HepG2 (cell line): ENCODE data around the gene IRAK3. TPM values are rescaled to one million over a fixed set of nuclear protein-coding genes. Genes with fewer than 3 reads are reported as not detected.
A peak's percentile ranks its signal among the peaks of the same experiment; 100 is the strongest.

ENCODE experiments used
- RFX3 ChIP-seq: IDR thresholded peaks from 2 replicates; pipeline ENCODE4 v1.6.1; 2016; ENCODE audit warnings: missing biosample characterization, missing genetic modification reagents
- ZNF343 ChIP-seq: sonication (generic); formaldehyde crosslinking; IDR thresholded peaks from 2 replicates; pipeline ENCODE4 v1.4.0; 2020; ENCODE audit warnings: mild to moderate bottlenecking, missing genetic modification reagents
- ZZZ3 ChIP-seq: sonication (generic); formaldehyde crosslinking; IDR thresholded peaks from 2 replicates; pipeline ENCODE4 v1.4.0; 2020; ENCODE audit warnings: missing genetic modification reagents, mild to moderate bottlenecking, borderline replicate concordance
- polyA plus RNA-seq, 8 experiments: library from polyadenylated mRNA; depleted of rRNA in 3 of 8; stranded (reverse) in 7 of 8; unstranded in 1 of 8; fragments of >200 nt; fragmentation: Illumina TruSeq in 4 of 8; extraction: Trizol in 4 of 8; gene quantifications; 2 replicates each; pipeline versions ENCODE4 v1.2.1 to v1.2.3, GENCODE V29; 2011 to 2016; ENCODE audit warnings: low read depth in 4 of 8, missing spikeins in 1 of 8, mixed read lengths in 1 of 8; ENCODE audit not compliant: insufficient read depth in 1 of 8
- total RNA-seq, 5 experiments: library from RNA; depleted of rRNA; stranded (reverse); fragments of >200 nt; fragmentation: Illumina TruSeq; extraction: Trizol; gene quantifications; 2 replicates each; pipeline ENCODE4 v1.2.3, GENCODE V29; 2016; ENCODE audit warnings: low read depth in 1 of 5
- TF ChIP-seq, protein P1 (sequence below): sonication (generic); formaldehyde crosslinking; IDR thresholded peaks from 2 replicates; pipeline ENCODE4 v1.4.0; 2020; ENCODE audit warnings: missing genetic modification reagents
- TF ChIP-seq, protein P2 (sequence below): sonication (generic); formaldehyde crosslinking; IDR thresholded peaks from 2 replicates; pipeline ENCODE4 v1.4.0; 2020; ENCODE audit warnings: missing genetic modification reagents
- TF ChIP-seq, protein P3 (sequence below): IDR thresholded peaks from 2 replicates; pipeline ENCODE4 v1.6.1; 2016
- TF ChIP-seq, protein P4 (sequence below): sonication (generic); formaldehyde crosslinking; conservative IDR thresholded peaks from 2 replicates; pipeline ENCODE4 v1.4.0; 2020; ENCODE audit warnings: missing genetic modification reagents
- TF ChIP-seq, protein P5 (sequence below): sonication (generic); formaldehyde crosslinking; IDR thresholded peaks from 2 replicates; pipeline ENCODE4 v1.9.0; 2021; ENCODE audit warnings: missing genetic modification reagents, borderline replicate concordance

Gene IRAK3
- total and polyA plus RNA-seq, 2 of the 13 experiments (the other 11 are each of a cell fraction or from before 2014, with no cell fraction given) = 0.01 TPM; not detected in 1

DNA sequence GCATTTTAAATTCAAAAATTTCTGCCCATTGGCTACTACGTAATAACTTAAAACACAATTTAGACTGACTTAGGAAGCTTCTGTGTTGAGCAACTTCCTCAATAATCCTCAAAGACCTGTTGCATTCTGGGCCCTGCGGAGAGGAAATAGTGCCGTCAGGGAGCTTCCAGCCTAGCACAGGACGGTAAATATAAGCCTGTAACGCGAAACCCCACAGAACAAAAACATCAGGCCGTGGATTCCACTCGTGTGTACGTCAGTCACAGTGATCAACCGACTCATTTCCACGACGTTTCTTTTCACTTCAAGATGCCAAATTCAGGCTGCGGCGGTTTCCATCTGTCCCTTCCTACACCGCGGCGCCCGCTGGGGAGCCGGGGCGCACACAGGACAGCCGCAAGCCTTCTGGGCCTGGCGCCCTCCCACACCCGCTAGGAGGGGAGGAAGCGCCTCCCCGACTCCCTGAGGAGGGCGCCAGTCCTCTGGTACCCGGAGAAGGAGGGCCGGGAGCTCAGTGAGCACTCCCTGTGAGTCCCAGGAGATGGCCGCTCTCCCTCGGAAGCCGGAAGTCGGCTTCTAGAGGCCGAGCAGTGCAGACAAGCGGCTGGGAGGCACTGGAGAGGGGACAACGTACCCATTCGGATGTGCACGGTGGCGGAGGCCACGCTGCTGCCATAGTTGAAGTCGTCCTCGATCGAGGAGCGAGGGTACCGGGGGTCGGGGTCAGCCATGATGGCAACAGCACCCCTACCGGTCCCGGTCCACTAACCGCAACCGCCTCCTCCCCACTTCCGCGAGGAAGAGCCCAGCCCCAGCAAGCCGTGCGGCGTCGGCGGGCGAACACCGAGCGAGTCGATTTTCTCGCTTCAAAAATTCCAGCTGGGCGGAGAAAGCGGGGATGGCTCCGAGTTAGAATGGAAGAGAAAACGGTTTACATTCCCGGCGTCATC lies 19.5 kb upstream of the IRAK3 start, which contains the start of gene TMBIM4 (continued):
- TF ChIP-seq, protein P1, sequence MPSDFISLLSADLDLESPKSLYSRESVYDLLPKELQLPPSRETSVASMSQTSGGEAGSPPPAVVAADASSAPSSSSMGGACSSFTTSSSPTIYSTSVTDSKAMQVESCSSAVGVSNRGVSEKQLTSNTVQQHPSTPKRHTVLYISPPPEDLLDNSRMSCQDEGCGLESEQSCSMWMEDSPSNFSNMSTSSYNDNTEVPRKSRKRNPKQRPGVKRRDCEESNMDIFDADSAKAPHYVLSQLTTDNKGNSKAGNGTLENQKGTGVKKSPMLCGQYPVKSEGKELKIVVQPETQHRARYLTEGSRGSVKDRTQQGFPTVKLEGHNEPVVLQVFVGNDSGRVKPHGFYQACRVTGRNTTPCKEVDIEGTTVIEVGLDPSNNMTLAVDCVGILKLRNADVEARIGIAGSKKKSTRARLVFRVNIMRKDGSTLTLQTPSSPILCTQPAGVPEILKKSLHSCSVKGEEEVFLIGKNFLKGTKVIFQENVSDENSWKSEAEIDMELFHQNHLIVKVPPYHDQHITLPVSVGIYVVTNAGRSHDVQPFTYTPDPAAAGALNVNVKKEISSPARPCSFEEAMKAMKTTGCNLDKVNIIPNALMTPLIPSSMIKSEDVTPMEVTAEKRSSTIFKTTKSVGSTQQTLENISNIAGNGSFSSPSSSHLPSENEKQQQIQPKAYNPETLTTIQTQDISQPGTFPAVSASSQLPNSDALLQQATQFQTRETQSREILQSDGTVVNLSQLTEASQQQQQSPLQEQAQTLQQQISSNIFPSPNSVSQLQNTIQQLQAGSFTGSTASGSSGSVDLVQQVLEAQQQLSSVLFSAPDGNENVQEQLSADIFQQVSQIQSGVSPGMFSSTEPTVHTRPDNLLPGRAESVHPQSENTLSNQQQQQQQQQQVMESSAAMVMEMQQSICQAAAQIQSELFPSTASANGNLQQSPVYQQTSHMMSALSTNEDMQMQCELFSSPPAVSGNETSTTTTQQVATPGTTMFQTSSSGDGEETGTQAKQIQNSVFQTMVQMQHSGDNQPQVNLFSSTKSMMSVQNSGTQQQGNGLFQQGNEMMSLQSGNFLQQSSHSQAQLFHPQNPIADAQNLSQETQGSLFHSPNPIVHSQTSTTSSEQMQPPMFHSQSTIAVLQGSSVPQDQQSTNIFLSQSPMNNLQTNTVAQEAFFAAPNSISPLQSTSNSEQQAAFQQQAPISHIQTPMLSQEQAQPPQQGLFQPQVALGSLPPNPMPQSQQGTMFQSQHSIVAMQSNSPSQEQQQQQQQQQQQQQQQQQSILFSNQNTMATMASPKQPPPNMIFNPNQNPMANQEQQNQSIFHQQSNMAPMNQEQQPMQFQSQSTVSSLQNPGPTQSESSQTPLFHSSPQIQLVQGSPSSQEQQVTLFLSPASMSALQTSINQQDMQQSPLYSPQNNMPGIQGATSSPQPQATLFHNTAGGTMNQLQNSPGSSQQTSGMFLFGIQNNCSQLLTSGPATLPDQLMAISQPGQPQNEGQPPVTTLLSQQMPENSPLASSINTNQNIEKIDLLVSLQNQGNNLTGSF (CRISPR knock-in tag) = peak; percentile 25; the same call in 1 of the 2 replicates
- TF ChIP-seq ZZZ3 (CRISPR knock-in tag) (peak; percentile 69; the same call in 1 of the 2 replicates), ZNF343 (CRISPR knock-in tag) (peak; percentile 92), RFX3 (CRISPR knock-in tag) (no peak)
- TF ChIP-seq, protein P2, sequence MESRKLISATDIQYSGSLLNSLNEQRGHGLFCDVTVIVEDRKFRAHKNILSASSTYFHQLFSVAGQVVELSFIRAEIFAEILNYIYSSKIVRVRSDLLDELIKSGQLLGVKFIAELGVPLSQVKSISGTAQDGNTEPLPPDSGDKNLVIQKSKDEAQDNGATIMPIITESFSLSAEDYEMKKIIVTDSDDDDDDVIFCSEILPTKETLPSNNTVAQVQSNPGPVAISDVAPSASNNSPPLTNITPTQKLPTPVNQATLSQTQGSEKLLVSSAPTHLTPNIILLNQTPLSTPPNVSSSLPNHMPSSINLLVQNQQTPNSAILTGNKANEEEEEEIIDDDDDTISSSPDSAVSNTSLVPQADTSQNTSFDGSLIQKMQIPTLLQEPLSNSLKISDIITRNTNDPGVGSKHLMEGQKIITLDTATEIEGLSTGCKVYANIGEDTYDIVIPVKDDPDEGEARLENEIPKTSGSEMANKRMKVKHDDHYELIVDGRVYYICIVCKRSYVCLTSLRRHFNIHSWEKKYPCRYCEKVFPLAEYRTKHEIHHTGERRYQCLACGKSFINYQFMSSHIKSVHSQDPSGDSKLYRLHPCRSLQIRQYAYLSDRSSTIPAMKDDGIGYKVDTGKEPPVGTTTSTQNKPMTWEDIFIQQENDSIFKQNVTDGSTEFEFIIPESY = peak; percentile 27; the same call in 1 of the 2 replicates
- TF ChIP-seq, protein P3, sequence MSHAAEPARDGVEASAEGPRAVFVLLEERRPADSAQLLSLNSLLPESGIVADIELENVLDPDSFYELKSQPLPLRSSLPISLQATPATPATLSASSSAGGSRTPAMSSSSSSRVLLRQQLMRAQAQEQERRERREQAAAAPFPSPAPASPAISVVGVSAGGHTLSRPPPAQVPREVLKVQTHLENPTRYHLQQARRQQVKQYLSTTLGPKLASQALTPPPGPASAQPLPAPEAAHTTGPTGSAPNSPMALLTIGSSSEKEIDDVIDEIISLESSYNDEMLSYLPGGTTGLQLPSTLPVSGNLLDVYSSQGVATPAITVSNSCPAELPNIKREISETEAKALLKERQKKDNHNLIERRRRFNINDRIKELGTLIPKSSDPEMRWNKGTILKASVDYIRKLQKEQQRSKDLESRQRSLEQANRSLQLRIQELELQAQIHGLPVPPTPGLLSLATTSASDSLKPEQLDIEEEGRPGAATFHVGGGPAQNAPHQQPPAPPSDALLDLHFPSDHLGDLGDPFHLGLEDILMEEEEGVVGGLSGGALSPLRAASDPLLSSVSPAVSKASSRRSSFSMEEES (CRISPR knock-in tag) = no peak; the same call in 1 of the 2 replicates
- TF ChIP-seq, protein P4, sequence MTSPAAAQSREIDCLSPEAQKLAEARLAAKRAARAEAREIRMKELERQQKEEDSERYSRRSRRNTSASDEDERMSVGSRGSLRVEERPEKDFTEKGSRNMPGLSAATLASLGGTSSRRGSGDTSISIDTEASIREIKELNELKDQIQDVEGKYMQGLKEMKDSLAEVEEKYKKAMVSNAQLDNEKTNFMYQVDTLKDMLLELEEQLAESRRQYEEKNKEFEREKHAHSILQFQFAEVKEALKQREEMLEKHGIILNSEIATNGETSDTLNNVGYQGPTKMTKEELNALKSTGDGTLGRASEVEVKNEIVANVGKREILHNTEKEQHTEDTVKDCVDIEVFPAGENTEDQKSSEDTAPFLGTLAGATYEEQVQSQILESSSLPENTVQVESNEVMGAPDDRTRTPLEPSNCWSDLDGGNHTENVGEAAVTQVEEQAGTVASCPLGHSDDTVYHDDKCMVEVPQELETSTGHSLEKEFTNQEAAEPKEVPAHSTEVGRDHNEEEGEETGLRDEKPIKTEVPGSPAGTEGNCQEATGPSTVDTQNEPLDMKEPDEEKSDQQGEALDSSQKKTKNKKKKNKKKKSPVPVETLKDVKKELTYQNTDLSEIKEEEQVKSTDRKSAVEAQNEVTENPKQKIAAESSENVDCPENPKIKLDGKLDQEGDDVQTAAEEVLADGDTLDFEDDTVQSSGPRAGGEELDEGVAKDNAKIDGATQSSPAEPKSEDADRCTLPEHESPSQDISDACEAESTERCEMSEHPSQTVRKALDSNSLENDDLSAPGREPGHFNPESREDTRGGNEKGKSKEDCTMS (CRISPR knock-in tag) = no peak
- TF ChIP-seq, protein P5, sequence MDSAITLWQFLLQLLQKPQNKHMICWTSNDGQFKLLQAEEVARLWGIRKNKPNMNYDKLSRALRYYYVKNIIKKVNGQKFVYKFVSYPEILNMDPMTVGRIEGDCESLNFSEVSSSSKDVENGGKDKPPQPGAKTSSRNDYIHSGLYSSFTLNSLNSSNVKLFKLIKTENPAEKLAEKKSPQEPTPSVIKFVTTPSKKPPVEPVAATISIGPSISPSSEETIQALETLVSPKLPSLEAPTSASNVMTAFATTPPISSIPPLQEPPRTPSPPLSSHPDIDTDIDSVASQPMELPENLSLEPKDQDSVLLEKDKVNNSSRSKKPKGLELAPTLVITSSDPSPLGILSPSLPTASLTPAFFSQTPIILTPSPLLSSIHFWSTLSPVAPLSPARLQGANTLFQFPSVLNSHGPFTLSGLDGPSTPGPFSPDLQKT = no peak
